GM19035 (cell line): ENCODE measurements around the gene MAP3K4.
"Not testable (repeated sequence)": the region's sequence is repeated elsewhere in the genome, so short reads cannot be mapped to it uniquely, and the experiment has no call there.

ENCODE experiments used
- ATAC-seq: cut with Tn5 transposase; IDR thresholded peaks from one replicate; pipeline ENCODE4 v1.9.1; 2021; ENCODE audit not compliant: unreplicated experiment

MAP3K4 gene

GRCh38 chr6:160972111-160972510 lies 19.5 kb upstream of the MAP3K4 start:
- ATAC-seq = no peak

DNA sequence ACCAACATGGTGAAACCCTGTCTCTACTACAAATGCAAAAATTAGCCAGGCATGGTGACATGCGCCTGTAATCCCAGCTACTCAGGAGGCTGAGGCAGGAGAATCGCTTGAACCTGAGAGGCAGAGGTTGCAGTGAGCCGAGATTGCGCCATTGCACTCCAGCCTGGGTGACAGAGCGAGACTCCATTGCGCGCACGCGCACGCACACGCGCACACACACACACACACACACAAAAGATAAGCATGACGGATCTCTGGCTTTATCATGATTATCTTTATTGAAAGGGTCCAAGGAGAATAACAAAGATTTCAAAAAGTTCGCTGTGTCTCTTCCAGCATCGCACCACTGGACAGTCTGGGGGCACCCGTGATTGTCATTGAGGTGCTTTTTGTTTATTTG lies 19.0 kb upstream of the MAP3K4 start:
- not testable (repeated sequence) for ATAC-seq

DNA sequence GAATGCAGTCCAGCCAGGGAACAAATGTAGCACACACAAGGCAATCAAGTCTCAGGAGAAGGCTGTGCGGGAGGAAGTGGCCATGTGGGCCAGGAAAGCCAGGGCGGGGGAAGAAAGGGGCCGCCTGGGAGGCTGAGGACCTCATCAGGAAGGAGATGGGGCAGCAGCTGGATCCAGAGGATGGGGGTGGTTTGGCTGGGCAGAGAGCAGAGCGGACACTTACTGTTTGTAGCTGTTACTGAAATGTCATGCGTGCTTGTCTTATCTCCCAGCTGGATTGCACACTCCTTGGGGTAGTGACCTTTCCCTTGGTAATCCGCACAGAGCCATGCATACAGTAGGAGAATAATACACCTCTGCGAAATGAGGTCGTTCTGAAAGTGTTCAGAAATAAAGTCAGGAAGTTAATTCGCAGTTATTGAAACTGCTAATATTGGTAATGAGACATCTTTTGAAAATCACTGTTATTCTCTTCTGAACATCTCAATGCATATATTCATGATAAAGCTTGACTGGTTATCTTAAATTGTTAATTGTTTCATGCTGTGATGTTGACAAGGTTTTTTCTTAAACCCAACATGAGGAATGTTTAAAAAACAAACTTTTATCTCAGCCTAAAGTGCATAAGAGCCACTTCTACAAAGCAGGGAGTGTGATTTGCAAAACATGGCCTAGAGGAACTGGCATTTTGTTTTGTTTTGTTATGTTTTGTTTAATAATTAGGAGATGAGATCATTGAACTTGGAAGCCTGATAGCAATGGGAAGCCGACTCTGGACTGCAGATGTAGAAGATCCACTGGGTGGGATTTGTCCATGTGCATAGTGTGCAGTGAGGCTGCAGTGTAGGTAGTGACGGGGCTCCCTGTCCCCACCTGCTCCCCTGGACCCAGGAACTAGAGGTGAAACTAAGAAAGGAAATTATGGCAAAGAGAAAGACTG lies 18.0 kb upstream of the MAP3K4 start:
- ATAC-seq = no peak

DNA sequence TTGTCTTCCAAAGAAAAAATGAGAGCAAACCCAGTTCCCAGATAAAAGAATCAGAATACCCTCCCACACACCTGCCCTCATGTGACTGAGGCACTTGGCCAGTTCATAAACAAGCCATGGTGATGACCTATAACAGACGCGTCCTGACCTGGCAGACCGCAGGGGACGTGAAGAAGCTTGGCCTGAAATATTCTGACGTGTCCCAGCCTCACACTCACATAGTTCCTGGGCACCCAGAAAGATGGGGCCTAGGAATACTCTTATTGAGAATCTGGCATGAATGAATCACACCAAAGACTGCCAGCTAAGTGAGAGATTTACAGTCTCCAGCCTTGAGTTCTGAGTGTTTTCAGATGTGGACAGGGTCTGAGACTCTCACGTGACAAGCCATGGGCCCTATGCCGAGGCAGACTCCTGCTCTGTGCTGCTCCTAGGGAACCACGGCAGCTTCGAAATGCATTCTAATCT lies 17.2 kb upstream of the MAP3K4 start:
- ATAC-seq = no peak

GRCh38 chr6:160975162-160975561 lies 16.4 kb upstream of the MAP3K4 start:
- no peak for ATAC-seq

GRCh38 chr6:160975961-160976360 lies 15.6 kb upstream of the MAP3K4 start:
- not testable (repeated sequence) for ATAC-seq

DNA sequence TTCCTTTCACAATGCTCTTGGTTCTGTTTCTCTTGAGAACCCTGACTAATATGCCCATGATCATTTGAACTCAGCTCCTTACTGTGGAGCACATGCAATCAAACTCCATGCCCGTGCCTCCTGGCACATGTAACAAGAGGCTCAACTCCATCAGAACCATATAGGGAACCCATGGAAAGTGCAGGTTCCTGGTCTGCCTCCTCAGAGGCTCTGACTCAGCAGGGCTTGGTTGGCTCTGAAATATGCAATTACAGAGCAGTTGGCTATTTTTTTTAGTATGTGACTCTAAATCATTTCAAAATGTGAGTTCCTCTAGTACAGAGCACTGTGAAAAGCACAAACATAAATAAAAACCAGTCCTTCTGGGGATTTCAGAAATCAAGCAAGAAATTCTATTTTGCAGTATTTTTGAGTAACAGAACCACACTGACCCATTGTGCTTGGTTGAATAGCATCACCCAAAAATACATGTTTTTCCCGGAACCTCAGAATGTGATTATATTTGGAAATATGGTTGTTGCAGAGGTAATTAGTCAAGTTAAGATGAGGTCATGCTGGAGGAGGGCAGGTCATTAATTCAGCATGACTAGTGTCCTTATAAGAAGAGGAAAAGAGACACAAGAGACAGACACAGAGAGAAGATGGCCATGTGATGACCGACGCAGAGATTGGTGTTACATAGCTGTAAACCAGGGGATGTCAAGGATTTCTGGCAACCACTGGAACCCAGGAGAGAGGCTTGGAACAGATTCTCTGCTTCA lies 13.2 kb upstream of the MAP3K4 start:
- no peak for ATAC-seq

DNA sequence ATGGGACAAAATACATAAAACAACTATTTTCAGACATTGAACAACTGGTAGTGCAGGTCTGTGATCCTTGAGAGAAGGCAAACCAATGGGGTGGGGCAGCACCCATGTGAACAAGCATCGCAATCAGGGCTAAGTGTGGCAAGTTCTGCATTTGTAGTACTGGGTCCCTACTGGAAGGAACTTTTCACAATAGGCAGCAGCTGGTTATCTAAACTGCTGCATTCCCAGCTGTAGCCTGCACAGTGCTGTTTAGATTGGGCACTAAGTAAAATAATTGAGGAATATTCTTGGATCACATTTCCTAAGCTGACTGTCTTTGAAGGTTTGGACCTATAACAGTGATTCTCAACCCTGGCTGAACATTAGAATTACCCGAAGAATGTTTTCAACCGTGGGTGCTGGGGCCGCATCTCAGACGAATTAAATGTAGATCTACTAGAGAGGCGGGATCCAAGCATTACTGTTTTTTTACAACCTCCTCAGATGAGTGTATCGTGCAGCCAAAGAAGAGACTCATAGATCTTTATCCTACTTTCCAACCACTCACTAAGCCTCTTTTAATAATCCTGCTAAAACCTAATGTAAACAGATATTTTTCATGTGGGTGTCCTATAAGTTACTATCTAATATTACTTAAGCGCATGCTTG lies 12.4 kb upstream of the MAP3K4 start:
- no peak for ATAC-seq

GRCh38 chr6:160983377-160983948 lies 8.1 kb upstream of the MAP3K4 start:
- not testable (repeated sequence) for ATAC-seq

DNA sequence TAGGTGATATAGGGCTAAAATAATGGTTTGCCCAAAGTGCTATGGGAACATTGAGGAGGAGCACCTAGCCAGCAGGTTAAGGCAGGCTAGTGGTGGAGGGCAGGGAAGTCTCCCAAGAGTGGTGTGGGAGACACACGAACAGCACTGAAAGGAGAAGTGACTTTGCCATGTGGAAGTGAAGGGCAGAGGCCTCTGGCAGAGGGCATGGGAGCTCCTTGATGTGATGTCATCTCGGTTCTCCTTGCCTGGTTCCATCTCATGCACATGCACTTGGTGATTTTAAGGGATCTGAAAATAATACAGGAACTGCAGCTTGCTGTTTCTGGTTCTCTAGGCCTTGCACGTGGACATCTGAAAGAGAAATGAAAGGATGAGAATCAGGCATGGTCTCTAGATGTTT lies 4.7 kb upstream of the MAP3K4 start:
- ATAC-seq = no peak

- ATAC-seq = no peak
Observed at GRCh38 chr6:160987265-160987664, 4.3 kb upstream of the MAP3K4 start.

DNA sequence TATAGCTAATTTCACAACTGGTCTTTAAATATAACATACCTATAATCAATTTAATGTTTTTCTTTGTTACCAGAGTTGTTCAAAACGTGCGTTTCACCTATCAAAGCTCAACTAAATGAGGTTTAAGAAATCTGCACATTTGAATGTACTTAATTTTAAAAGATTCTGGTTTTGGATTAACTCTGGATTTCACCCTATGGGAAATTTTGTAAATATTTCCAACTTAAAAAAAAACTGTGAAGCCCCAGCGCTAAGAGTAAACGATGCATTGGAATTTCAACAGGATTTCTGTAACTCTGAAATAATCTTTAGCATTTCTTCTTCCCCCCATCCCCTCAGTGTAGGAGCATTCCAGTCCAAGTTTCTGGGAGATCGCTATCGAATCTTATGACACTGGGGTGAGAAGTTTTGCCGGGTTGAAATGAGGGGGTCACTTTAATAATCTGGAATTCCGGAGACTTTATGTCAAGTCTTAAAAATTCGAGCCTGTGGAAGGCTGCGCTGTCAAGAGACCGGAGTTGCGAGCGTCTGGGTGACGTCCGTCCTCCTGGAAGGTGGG lies 643 bp upstream of the MAP3K4 start:
- no peak for ATAC-seq

DNA sequence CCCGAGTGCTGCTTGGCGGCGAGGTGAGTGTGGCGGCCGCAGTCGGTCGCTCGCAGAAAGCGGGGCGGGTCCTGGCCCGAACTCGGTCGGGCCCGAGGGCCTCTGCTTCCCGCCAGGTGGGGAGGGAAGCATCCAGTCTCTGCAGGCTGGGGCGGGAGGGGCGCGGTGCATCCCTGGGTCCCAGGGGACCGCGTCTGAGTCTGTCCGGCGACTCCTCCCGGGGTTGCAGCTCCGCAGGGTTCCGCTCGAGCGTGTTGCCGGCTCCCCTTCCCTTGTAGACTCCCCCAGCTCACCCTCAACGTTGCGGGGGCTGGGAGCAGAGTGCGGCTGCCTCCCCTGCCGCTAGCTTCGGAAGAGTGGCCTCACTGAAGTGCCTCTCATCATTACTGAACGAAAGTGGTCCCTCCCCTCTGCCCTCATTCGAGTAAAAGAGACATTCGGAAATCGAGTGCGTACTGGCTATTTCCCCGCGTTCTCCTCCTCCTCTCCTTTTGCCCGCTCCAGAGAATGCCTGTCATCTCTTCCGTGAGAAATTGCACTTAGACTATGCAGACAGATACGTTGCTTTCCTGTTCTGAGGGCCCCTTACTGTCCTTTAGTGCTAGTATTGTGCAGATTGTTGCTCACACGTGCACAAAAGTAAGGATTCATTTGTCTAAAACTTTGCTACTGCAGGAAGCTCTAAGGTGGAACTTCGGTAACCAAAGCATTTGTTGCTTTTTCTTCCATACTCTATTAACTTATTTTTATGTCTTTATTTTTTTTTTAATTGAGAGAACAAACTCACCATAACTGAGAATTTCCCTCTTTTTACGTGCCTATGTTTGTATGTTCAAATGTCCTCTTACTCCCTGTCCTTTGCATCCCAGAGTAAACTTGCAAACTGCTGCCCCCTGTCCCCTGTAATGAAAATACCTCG lies 751 bp downstream of the MAP3K4 start:
- ATAC-seq = peak; percentile 50

DNA sequence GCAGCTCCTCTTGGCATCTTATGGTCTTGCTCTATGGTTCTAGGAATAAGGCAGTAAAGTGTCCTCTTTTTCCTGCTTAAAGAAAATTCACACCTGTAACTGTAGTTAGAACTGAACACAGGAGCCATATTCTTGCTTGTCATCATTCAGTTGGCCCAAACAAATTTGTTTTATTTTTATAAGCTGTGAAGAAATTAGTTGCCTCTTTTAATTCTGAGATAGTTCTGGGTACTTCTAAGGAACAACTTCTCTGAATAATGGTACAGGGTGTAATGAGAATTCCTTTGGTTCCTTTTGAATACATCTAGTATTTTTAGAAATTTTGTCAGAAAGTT lies 1.4 kb downstream of the MAP3K4 start:
- no peak for ATAC-seq

GRCh38 chr6:160995271-160995670 lies 3.7 kb downstream of the MAP3K4 start:
- no peak for ATAC-seq

GRCh38 chr6:160996131-160996601 lies 4.6 kb downstream of the MAP3K4 start:
- ATAC-seq = no peak

GRCh38 chr6:160998217-160998616 lies 6.6 kb downstream of the MAP3K4 start:
- ATAC-seq = no peak

DNA sequence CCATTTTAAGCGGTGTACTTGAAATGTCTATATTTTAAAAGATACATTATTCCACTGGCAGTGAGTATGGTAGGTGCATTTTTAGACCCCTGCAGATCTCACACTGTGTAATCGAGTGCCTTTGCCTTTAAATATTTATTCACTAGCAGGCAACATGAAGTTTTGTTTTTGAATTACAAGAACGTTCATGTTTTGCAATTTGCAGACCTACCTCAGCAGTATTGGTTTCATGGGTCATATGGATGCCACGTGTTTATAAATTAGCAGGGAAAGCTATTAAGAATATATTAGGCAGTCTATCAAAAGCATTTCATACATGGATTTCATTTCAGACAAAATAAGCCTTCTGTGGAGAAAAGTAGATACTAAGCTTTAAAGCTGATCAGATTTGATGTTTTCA lies 7.2 kb downstream of the MAP3K4 start:
- no peak for ATAC-seq

DNA sequence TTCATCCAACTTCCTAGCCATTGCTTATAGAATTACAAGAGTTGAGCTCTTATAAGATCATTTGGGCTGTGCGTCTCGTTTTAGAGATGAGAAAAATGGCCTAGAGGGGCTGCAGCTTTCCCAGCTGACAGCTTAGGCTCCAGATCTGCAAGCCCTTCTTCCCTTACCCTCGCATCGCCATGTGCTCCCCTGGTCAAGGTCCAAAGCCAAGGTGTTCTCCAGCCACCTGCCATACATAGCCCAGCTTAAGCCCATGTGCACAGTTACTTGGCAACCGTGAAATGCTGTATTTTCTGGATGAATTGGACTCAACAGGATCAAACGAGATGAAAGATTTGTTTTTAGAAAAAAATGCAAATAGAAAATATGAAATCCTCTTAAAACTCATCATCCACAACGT lies 7.9 kb downstream of the MAP3K4 start:
- ATAC-seq = no peak

GRCh38 chr6:161000632-161001031 lies 9.1 kb downstream of the MAP3K4 start:
- no peak for ATAC-seq
